Fibroblast of villous mesenchyme (primary cell): Measurements from ENCODE around the gene NACC2. TPM values are rescaled to one million over a fixed set of nuclear protein-coding genes. Genes with fewer than 3 reads are reported as not detected.

ENCODE experiments used
- DNase-seq: peaks from one replicate; pipeline ENCODE4 v3.0.0-alpha.2; 2010; ENCODE audit warnings: low read depth
- H3K4me3 ChIP-seq: 2 replicates; pipeline ENCODE4 v1.5.1; 2011; ENCODE audit warnings: low read depth, mild to moderate bottlenecking, low read length
- total RNA-seq: library from RNA; depleted of rRNA; stranded (reverse); fragments of >200 nt; gene quantifications from 2 replicates; pipeline ENCODE4 v1.2.3, GENCODE V29; 2012
- TF ChIP-seq, protein P1 (sequence below): IDR thresholded peaks from 2 replicates; pipeline ENCODE4 v1.5.1; 2012; ENCODE audit warnings: low read depth, mild to moderate bottlenecking, low read length; ENCODE audit not compliant: insufficient read depth

Gene NACC2
- total RNA-seq, 1 donor = 34.1 TPM

DNA sequence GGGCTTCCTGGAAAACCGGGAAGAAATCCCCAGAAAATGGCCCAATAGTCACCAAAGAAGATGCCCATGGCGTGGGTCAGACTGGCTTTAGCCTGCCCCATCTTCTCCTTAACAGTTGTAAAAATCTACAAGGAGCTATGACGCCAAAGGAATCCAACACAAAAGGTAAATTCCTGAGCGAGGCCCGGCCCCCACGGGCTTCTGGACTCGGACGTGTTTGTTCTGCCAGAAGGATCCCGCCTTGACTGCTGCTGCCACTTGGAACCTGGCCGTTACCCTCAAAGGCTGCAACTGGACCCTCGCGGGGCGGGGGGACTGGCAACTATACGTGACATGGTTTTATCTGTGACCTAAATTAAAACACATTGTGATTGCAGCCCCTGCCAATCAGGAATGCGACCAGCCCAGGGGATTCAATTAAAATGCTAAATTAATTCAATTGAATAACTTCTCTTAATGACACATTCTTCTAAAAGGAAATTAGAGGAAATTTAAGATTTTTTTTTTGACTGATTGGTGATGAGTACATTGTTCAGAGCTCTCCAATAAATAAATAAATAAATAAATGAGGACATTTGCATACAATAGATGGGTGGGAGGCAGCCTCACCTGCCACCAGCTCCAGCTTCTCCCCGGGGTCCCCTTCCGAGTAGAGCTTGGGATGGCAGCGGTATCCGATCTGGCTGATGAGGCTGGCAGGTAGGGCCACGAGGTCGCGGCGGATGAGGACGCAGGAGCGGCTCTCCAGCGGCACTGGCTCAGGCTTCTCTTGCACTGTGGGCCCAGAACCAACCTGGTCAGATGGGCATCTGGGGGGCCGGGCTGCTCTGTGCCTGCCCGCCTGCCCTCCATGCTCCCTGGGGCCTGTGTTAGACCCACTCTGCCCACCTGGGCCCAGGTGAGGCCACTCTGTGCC lies 79.2 kb downstream of the NACC2 start:
- TF ChIP-seq, protein P1, sequence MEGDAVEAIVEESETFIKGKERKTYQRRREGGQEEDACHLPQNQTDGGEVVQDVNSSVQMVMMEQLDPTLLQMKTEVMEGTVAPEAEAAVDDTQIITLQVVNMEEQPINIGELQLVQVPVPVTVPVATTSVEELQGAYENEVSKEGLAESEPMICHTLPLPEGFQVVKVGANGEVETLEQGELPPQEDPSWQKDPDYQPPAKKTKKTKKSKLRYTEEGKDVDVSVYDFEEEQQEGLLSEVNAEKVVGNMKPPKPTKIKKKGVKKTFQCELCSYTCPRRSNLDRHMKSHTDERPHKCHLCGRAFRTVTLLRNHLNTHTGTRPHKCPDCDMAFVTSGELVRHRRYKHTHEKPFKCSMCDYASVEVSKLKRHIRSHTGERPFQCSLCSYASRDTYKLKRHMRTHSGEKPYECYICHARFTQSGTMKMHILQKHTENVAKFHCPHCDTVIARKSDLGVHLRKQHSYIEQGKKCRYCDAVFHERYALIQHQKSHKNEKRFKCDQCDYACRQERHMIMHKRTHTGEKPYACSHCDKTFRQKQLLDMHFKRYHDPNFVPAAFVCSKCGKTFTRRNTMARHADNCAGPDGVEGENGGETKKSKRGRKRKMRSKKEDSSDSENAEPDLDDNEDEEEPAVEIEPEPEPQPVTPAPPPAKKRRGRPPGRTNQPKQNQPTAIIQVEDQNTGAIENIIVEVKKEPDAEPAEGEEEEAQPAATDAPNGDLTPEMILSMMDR = no peak
- no peak for DNase-seq

DNA sequence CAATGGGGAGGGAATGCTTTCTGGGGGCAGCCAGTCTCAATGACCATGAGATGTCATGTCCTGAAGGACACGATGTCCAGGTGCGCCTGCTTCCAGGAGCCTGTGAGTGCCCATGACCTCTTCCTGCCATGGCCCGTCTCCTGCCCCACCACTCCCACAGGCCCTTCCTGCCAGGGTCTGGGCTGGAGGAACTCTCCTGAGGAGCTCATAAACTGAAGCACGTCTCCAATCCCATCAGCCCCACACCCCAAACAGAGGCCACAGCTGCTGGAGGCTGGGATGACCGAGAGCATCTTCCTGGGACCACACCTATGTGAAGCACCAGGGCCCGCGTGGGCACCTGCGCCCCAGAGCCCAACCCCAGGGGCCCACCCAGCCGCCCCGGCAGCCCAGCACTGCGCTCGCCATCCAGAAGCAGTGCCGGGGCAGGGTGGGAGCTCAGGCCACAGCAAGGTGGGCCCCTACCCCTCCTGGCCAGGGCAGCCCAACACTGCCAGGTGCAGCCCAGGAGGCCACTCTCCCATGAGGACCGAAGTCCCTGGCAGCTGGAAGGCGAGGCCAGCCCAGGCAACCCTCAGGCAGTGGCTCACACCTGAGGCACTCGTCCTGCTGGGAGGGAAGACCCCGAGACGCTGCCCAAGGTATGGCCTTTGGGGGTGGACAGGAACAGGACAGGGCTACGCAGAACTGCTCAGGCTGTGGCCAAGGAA lies 80.0 kb downstream of the NACC2 start:
- TF ChIP-seq, protein P1 = no peak
- no peak overlapping the region for H3K4me3 ChIP-seq
- DNase-seq = no peak

More for the DNA sequence above, 79.2 kb downstream of the NACC2 start:
- no peak overlapping the region for H3K4me3 ChIP-seq

DNA sequence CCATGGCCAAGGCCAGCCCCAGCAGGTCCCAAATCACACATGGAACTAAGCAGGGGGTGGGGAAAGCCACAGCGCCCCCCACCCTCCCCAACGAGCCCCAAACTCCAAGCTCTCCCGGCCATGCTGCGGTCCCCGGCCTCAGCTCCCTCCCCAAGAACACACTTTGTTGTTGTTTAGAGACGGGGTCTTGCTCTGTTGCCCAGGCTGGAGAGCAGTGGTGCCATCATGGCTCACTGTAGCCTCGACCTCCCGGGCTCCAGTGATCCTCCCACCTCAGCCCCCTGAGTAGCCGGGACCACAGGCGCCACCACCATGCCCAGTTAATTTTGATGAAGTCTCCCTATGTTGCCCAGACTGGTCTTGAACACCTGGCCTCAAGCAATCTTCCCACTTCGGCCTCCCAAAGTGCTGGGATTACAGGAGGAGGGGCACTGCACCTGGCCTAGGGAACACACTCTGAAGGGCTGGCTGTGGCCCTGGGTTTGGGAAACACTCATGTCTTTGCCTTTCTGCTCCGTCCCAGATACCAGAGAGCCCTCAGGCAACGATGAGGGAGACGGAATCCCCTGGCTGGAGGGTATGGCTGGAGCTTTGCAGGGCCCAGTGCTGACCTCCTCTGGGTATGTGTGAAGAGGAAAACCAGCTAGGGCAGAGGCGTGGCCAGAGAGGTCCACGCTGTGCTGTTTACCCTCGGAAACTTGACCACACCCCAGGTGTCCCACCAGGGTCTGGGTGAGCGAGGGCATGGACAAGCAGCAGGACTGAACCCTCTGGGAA lies 80.8 kb downstream of the NACC2 start:
- no peak for DNase-seq
- TF ChIP-seq, protein P1 = no peak

DNA sequence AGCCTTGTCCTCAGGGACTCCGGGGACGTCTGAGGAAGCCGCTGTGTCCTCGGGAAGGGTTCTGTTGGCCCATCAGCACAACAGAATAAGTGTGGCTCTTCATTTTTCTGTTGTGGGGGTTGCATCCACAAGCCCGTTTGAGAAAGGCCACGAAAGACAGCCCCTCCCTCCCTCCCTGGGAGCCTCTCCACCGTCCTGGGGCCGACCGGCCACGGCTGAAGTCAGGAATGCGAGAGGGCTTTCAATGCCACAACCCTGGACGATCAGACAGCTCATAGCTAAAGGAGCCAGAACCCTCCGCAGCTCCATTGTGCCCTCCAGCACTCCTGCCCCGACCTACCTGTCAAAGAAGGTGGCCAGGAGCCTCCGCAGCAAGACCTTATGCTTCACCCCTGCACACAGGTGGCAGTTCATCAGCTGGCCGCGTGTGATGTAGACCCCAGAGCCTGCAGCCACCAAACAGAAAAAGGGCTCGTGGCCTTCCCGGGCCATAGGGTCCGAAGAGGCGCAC lies 81.5 kb downstream of the NACC2 start:
- no peak overlapping the region for H3K4me3 ChIP-seq
- TF ChIP-seq, protein P1 = no peak
- no peak for DNase-seq

More for the DNA sequence above, 80.8 kb downstream of the NACC2 start:
- H3K4me3 ChIP-seq = no peak overlapping the region

DNA sequence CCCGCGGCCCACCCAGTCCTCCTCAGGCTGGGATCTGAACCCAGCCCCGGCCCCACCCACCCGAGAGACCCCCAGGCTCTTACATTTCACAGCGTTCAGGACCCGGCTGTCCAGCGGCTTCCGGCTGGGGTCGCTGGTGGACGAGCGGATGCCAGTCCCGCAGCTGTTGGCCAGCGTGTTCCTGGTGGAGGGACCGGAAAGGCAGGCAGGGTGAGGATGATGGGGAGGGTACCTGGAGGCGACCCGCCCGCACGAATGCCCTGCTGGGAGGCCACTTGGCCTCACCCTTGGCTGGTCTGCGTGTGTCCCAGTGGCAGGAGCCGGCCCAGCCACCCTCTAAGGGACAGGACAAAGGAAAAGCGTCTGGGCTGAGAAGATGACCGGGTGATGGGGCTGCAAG lies 82.0 kb downstream of the NACC2 start:
- DNase-seq = no peak
- TF ChIP-seq, protein P1 = no peak
- no peak overlapping the region for H3K4me3 ChIP-seq

DNA sequence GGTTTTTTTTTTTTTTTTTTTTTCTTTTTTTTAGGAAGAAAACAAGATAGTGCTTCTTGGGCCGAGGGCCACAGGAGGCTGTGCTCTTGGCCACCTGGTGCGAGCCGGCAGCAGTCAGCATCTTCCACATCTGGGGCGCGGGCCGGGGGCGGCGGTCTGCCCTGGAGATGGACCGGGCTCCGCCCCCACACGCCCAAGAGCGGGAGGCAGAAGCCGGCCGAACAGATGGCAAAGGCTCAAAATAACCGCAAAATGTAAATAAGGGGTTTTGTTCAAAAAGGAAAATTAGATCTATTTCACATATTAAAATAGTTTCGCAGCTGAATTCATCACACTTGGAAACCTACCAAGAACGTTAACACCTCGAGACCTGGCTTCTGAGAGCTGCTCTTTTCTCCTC lies 82.4 kb downstream of the NACC2 start:
- no peak overlapping the region for H3K4me3 ChIP-seq
- TF ChIP-seq, protein P1 = no peak
- peak; percentile 91 for DNase-seq
